CD4-positive, alpha-beta T cell treated with Interferon alpha-2 for 1 hour (primary cell): ENCODE measurements around the gene EHD4.

Experiments
- DNase-seq, 2 donors: peaks; one replicate each; pipeline ENCODE4 v3.0.0-alpha.2; 2020 to 2022

The EHD4 gene

GRCh38 chr15:41876007-41876406, 96.3 kb downstream of the EHD4 start:
- DNase-seq, result no peak

DNA sequence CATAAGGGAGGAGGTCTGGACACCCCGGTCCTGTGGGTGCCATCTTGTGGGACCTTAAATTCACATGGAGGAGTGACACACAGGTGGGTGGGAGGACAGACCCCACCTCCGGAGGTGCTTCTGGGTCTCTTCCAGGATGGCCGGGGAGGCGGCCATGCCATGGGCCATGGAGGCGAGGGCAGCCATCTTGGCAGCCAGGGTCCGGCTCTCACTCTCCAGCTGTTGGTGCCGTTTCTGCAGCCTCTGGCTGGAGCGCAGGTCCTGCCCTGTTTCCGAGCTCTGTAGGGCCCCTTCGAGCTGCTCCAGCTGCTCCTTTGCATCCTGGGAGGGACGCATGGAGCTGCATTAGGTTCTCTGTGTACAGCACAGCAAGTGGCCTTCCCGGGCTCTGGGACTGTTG, 97.6 kb downstream of the EHD4 start:
- DNase-seq, result no peak

DNA sequence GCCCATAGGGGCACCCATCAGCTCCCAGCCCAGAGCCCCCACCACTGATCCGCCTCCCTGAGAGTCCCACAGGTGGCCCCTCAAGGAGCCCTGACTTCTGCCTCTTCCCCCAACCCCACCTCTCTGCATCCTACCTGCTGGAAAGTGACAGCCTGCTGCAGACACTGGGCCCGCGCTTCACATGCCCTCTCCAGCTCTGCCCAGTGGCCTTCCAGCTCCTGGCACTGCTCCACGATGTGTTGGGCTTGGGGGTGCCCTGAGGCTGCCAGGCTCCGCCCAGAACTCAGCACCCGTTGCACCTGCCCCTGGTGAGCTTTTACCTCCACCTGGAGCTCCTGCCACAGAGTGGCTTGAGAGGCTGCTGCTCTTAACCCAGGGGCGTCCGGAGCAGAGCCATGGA, 98.6 kb downstream of the EHD4 start:
- no peak for DNase-seq

GRCh38 chr15:41872166-41872747, 100.1 kb downstream of the EHD4 start:
- DNase-seq, result no peak

DNA sequence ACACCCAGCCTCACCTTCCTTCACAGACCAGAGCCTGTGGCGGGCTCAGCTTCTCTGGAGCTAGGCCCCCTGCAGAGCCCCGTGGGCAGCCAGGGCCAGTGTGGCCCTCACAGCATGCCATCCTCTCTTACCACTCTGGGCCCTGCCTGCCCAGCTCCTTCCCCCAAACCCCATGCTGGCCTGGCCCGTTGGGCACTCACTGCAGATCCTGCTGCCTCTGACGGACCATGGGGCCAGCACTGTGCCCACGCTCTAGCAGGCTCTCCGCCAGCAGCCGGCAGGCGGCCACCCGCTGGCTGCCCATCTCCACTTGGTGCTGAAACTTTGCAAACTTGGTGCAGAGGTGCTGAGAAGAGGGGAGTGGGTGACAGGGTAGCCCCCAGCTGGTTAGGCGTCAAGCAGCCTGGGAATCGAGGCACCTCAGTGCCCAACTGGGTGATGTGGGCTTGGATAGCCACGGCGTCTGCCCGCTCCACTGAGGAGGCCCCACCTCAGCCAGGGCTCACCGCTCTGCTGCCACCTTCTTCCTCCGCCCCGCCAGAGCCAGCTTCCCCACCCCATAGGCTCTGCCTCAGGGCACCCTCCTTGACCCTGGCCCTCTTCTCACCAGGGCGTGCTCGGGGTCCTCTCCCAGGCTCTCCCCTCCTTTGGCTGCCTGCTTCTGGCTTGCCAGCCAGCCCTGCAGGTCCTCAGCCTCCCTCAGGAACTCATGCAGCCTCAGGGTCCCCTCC, 101.0 kb downstream of the EHD4 start:
- no peak for DNase-seq

DNA sequence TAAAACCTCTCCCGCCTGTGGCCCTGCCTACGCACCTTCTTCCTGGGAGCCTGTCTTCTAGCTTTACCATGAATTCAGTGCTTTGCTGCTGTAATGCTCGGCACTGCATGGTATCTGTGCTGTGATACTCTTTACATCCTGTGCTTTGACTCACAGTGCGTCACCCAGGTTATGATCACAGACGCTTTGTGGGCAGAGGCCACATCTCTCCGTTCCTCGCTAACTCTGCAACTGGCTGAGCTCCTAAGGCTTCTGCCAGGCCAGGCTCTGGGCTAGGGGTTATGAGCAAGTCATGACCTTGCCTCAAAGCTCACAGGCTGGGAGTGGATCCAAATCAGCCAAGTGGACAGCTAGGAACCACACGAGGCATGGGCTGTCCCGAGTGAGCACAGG, 101.7 kb downstream of the EHD4 start:
- peak; percentile 34 to 60 for DNase-seq

GRCh38 chr15:41869770-41870688, 102.3 kb downstream of the EHD4 start:
- DNase-seq, result no peak

DNA sequence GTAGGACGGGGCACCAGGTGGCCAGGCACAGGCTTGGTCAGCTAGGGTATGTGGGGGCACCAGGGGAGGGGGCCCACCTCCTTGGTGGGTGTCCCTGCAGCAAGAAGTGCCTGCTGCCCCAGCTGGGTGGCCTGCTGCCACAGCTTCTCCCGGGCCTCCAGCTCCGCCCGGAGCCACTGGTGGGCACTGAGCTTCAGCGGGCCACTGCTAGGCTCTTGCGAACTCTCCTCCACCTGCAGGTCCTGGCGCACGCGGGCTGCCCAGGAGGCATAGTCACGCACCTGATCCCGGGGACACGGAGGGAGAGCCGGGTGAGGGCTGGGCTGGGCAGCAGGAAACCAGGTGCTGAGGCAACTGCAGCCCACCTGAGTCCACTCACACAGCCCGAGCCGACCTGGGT, 104.0 kb downstream of the EHD4 start:
- DNase-seq, result no peak

GRCh38 chr15:41866872-41867579, 105.3 kb downstream of the EHD4 start:
- DNase-seq, result no peak

DNA sequence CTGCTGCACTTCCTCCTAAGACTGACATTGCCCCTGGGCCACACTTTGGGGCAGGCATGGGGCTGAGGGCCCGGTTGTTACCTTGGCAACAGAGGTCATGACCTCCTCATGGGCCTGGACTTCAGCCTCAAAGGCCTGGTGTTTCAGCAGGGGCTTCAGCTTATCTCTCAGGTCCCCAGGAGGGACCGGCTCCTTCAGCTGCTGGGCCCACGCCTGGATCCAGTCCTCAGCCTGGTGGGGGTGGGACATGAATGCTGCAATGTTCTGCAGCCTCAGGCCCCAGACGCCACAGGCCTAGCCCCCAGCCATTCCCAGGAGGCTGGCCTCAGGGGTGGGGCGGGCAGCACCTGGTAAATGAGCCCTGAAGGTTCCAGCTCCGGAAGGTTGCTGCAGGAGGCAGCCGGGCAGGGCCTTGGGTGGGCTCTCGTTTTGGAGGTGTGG, 106.1 kb downstream of the EHD4 start:
- no peak for DNase-seq

- no peak for DNase-seq
These were observed 106.8 kb downstream of the EHD4 start for GRCh38 chr15:41865490-41866055.

GRCh38 chr15:41862515-41863116, 109.7 kb downstream of the EHD4 start:
- DNase-seq, result no peak

GRCh38 chr15:41861736-41862356, 110.5 kb downstream of the EHD4 start:
- DNase-seq, result no peak

DNA sequence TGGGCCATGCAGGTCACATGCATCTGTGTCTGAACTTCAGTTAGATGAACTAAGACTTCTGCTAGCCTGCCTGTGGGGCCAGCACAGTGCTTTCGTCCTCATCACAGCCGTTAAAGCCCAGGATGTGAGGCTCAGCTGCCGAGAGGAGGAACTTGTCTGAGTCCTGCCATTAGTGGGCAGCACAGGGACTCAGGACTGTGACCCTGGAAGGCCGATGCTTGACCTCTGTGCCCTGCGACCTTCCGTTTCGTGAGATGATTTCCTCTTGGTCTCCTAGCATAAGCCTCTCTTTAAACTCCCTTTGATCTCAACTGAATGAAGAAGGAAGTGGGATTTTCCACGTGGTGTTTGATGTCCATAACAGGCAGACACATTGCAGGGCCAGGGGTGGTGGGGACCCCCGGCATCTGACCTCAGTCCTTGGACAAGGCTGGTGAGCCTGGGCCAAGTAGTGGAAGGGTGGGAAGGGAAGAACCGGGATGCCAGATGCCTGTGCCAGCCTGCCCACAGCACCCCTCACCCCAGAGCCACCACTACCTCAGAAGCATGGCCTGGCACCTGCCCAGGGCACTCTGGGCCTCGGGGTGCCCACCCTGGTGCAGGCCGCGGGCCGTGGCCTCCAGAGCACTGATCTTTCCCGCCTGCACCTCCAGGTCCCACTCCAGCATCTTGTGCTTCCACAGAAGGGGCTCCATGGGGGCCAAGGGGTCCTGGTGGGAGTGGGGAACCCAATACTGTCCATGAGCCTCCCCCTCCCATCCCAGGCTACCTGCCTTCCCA, 112.1 kb downstream of the EHD4 start:
- peak in 1 of 2 donors; percentile 13 for DNase-seq

- no peak for DNase-seq
These were observed 113.6 kb downstream of the EHD4 start for GRCh38 chr15:41858756-41859155.

GRCh38 chr15:41857316-41857715, 115.0 kb downstream of the EHD4 start:
- no peak for DNase-seq

DNA sequence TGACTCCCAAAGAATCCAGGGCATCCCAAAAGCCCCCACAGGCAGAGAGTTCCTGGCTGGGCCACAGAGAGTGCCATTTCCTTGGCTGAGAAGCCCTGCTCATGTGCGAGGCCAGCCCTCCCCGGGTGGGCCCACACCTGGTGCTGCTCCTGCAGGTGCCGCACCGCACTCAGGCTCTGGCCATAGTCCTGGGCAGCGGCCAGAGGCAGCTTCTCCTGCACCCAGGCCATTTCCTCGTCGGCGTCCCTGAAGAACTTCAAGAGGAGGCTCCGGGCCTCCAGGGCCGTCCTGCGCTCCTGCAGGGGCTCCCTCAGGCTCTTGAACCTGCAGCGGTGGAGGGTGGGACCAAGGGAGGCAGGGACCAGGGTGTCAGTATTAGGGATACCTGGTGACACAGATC, 115.6 kb downstream of the EHD4 start:
- DNase-seq, result no peak

GRCh38 chr15:41856262-41856661, 116.1 kb downstream of the EHD4 start:
- DNase-seq, result no peak

DNA sequence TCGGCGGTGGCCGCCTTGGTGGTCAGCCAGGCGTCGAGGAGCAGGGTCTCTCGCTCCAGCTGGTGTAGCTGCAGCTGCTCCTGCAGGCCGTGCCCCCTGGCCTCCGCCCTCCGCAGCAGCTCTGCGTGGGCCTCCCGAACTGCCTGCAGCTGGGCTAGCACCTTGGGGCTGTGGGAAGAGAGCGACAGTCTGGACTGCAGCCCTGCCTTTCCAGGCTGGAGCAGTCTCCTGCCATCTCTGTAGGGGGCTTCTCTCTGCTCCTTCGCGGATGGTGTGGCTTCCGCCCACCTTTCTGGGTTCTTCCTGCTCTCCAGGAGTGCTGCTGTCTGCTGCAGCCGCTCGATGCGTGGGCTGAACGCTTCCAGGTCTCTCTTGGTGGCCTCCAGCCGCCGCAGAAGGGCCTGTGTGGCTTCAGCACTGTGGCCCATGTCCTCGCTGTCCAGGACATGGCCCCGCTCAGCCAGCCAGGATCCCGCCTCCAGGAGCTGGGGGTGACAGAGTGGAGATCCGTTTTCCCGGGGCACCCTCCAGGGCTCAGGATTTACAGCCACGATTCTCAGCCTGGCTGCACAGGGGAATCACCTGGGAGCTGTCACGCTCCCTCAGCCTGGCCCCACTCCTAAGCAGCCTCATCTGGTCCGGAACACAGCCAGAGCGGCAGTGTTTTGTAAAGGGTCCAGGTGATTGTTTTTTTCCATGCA, 116.9 kb downstream of the EHD4 start:
- DNase-seq, result no peak

DNA sequence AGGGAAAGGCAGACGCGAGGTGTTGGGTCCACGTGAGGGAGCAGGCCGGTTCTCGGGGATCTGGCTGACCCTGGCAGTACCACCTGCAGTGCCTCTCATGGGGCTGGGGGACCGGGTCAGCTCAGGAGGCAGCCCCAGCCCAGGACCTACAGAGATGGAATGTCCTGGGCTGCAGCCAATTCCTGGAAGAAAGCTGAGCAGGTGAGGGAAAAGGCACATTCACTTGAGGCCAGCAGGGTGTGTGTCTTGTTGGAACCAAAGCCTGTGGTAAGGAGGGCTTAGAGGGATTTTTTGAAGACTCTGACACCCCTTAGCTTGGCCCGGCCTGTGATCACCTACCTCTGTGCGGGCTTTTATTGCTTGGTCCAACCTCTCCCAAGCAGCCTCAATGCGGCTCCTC, 117.9 kb downstream of the EHD4 start:
- no peak for DNase-seq
